Subcutaneous abdominal adipose tissue (tissue), 5 donors: ENCODE results near the gene MAP1A.

Experiments
- H3K27ac ChIP-seq: one replicate; pipeline ENCODE4 v1.7.0; 2013; ENCODE audit warnings: low read depth, mild to moderate bottlenecking, inconsistent platforms, low read length, moderate library complexity
- H3K27me3 ChIP-seq, 5 donors: one replicate each; pipeline ENCODE4 v1.7.0; 2013; ENCODE audit warnings: low read length in 5 of 5, inconsistent platforms in 1 of 5; ENCODE audit not compliant: control insufficient read depth in 5 of 5, insufficient read depth in 4 of 5
- H3K36me3 ChIP-seq, 5 donors: one replicate each; pipeline ENCODE4 v1.7.0; 2013; ENCODE audit warnings: low read length in 5 of 5; ENCODE audit not compliant: control insufficient read depth in 5 of 5, insufficient read depth in 5 of 5
- H3K4me1 ChIP-seq, 5 donors: one replicate each; pipeline ENCODE4 v1.7.0; 2013; ENCODE audit warnings: low read length in 5 of 5, mild to moderate bottlenecking in 3 of 5, moderate library complexity in 1 of 5; ENCODE audit not compliant: control insufficient read depth in 5 of 5, insufficient read depth in 5 of 5
- H3K4me3 ChIP-seq, 5 donors: one replicate each; pipeline ENCODE4 v1.7.0; 2013; ENCODE audit warnings: low read length in 5 of 5, low read depth in 1 of 5
- H3K9ac ChIP-seq, 5 donors: one replicate each; pipeline ENCODE4 v1.7.0; 2013; ENCODE audit warnings: low read length in 5 of 5, mild to moderate bottlenecking in 4 of 5, moderate library complexity in 3 of 5
- H3K9me3 ChIP-seq, 5 donors: one replicate each; pipeline ENCODE4 v1.7.0; 2013; ENCODE audit warnings: low read length in 5 of 5; ENCODE audit not compliant: control insufficient read depth in 5 of 5
- donor health status: healthy.
- donor health status: healthy.
- donor health status: healthy.
- donor health status: healthy.
- donor health status: healthy.

Gene MAP1A

GRCh38 chr15:43519196-43519595 is 1.8 kb downstream of the MAP1A start:
- peak overlapping the region in 1 of 5 donors; percentile 1 for H3K4me3 ChIP-seq
- H3K9ac ChIP-seq: no peak overlapping the region
- peak overlapping the region; percentile 60 for H3K27ac ChIP-seq

GRCh38 chr15:43520138-43520537 is 2.7 kb downstream of the MAP1A start:
- Histone ChIP-seq H3K36me3 (peaks cover 0 to 32% (median 20%) of the 10 kb centered on the region in 5 donors), H3K27ac (no peak overlapping the region)

More at GRCh38 chr15:43519196-43519595, 1.8 kb downstream of the MAP1A start:
- H3K9me3 ChIP-seq: no peaks in the 10 kb centered on the region
- peaks cover 10 to 35% (median 22%) of the 10 kb centered on the region in 5 donors for H3K27me3 ChIP-seq
- H3K4me1 ChIP-seq: peaks cover 1 to 36% (median 22%) of the 10 kb centered on the region in 5 donors
- H3K36me3 ChIP-seq: peaks cover 0 to 25% (median 19%) of the 10 kb centered on the region in 5 donors

DNA sequence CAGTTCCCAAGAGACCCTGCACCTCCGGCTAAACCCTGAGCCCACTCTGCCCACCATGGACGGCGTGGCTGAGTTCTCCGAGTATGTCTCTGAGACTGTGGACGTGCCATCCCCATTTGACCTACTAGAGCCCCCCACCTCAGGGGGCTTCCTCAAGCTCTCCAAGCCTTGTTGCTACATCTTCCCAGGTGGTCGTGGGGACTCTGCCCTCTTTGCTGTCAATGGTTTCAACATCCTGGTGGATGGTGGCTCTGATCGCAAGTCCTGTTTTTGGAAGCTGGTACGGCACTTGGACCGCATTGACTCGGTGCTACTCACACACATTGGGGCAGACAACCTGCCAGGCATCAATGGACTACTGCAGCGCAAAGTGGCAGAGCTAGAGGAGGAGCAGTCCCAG is 4.0 kb downstream of the MAP1A start:
- peaks cover 1 to 22% (median 19%) of the 10 kb centered on the region in 5 donors for H3K4me1 ChIP-seq
- no peak overlapping the region for H3K27ac ChIP-seq
- H3K9me3 ChIP-seq: no peaks in the 10 kb centered on the region
- H3K27me3 ChIP-seq: peaks cover 10 to 23% (median 17%) of the 10 kb centered on the region in 5 donors
- H3K9ac ChIP-seq: no peak overlapping the region
- H3K36me3 ChIP-seq: peaks cover 0 to 34% (median 22%) of the 10 kb centered on the region in 5 donors
- H3K4me3 ChIP-seq: no peak overlapping the region

More at GRCh38 chr15:43520138-43520537, 2.7 kb downstream of the MAP1A start:
- peaks cover 10 to 35% (median 22%) of the 10 kb centered on the region in 5 donors for H3K27me3 ChIP-seq
- H3K4me1 ChIP-seq: peaks cover 1 to 32% (median 19%) of the 10 kb centered on the region in 5 donors
- no peak overlapping the region for H3K4me3 ChIP-seq
- no peak overlapping the region for H3K9ac ChIP-seq
- no peaks in the 10 kb centered on the region for H3K9me3 ChIP-seq

- H3K9me3 ChIP-seq: no peaks in the 10 kb centered on the region
- H3K9ac ChIP-seq: no peak overlapping the region
- H3K36me3 ChIP-seq: peaks cover 0 to 34% (median 22%) of the 10 kb centered on the region in 5 donors
- H3K4me1 ChIP-seq: peaks cover 1 to 16% (median 14%) of the 10 kb centered on the region in 5 donors
- H3K4me3 ChIP-seq: no peak overlapping the region
- no peak overlapping the region for H3K27ac ChIP-seq
- H3K27me3 ChIP-seq: peaks cover 4 to 15% (median 9%) of the 10 kb centered on the region in 5 donors
These were observed 4.8 kb downstream of the MAP1A start for GRCh38 chr15:43522247-43522646.

DNA sequence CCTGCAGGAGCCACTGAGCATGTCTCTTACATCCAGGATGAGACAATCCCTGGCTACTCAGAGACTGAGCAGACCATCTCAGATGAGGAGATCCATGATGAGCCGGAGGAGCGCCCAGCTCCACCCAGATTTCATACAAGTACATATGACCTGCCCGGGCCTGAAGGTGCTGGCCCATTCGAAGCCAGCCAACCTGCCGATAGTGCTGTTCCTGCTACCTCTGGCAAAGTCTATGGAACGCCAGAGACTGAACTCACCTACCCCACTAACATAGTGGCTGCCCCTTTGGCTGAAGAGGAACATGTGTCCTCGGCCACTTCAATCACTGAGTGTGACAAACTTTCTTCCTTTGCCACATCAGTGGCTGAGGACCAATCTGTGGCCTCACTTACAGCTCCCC is 6.2 kb downstream of the MAP1A start:
- Histone ChIP-seq H3K27me3 (peaks cover 0 to 5% (median 2%) of the 10 kb centered on the region in 5 donors), H3K36me3 (peaks cover 0 to 37% (median 22%) of the 10 kb centered on the region in 5 donors), H3K4me1 (peaks cover 0 to 5% (median 4%) of the 10 kb centered on the region in 5 donors), H3K9ac (no peak overlapping the region), H3K27ac (no peak overlapping the region), H3K9me3 (no peaks in the 10 kb centered on the region), H3K4me3 (no peak overlapping the region)

- H3K4me1 ChIP-seq: peaks cover 0 to 1% (median 0%) of the 10 kb centered on the region in 5 donors
- H3K27ac ChIP-seq: no peak overlapping the region
- peaks cover 0 to 5% (median under 1%) of the 10 kb centered on the region in 5 donors for H3K27me3 ChIP-seq
- no peak overlapping the region for H3K4me3 ChIP-seq
- no peak overlapping the region for H3K9ac ChIP-seq
- peaks cover 0 to 37% (median 22%) of the 10 kb centered on the region in 5 donors for H3K36me3 ChIP-seq
- no peaks in the 10 kb centered on the region for H3K9me3 ChIP-seq
These were observed 6.9 kb downstream of the MAP1A start for GRCh38 chr15:43524254-43524845.

- Histone ChIP-seq H3K27me3 (peaks cover 0 to 5% (median 0%) of the 10 kb centered on the region in 5 donors), H3K4me1 (no peaks in the 10 kb centered on the region), H3K4me3 (no peak overlapping the region), H3K9ac (no peak overlapping the region), H3K36me3 (peaks cover 0 to 42% (median 24%) of the 10 kb centered on the region in 5 donors), H3K27ac (no peak overlapping the region), H3K9me3 (no peaks in the 10 kb centered on the region)
These were observed 7.7 kb downstream of the MAP1A start for GRCh38 chr15:43525131-43525530.

GRCh38 chr15:43526261-43526930 is 9.0 kb downstream of the MAP1A start:
- Histone ChIP-seq H3K27ac (no peak overlapping the region), H3K9ac (no peak overlapping the region), H3K4me3 (no peak overlapping the region), H3K27me3 (peaks cover 0 to 5% (median 0%) of the 10 kb centered on the region in 5 donors), H3K4me1 (peaks cover 0 to 3% (median 0%) of the 10 kb centered on the region in 5 donors), H3K36me3 (peaks cover 0 to 36% (median 24%) of the 10 kb centered on the region in 5 donors), H3K9me3 (no peaks in the 10 kb centered on the region)

GRCh38 chr15:43527016-43527801 is 9.8 kb downstream of the MAP1A start:
- peaks cover 0 to 4% (median 0%) of the 10 kb centered on the region in 5 donors for H3K4me1 ChIP-seq
- H3K27ac ChIP-seq: no peak overlapping the region
- no peak overlapping the region for H3K9ac ChIP-seq
- H3K4me3 ChIP-seq: no peak overlapping the region
- H3K27me3 ChIP-seq: no peaks in the 10 kb centered on the region
- H3K9me3 ChIP-seq: no peaks in the 10 kb centered on the region
- peaks cover 0 to 28% (median 17%) of the 10 kb centered on the region in 5 donors for H3K36me3 ChIP-seq
